Uterus (tissue), 2 donors: ENCODE data around the gene MSN.

Experiments used
- POLR2A ChIP-seq, 2 donors: fragments of 450-650 bp; IDR thresholded peaks; one replicate each; pipeline ENCODE4 v1.6.1; 2016; ENCODE audit warnings: antibody characterized with exemption in 2 of 2, mild to moderate bottlenecking in 1 of 2, moderate library complexity in 1 of 2
- TF ChIP-seq, protein P1 (sequence below), 4 experiments: fragments of 200-600 bp in 2 of 4; fragments of 450-650 bp in 2 of 4; sonication (generic) in 2 of 4; IDR thresholded peaks; one replicate each; pipeline ENCODE4 v1.5.1; 2016 to 2019; ENCODE audit warnings: antibody characterized with exemption in 4 of 4, mild to moderate bottlenecking in 2 of 4, moderate library complexity in 1 of 4

DNA sequence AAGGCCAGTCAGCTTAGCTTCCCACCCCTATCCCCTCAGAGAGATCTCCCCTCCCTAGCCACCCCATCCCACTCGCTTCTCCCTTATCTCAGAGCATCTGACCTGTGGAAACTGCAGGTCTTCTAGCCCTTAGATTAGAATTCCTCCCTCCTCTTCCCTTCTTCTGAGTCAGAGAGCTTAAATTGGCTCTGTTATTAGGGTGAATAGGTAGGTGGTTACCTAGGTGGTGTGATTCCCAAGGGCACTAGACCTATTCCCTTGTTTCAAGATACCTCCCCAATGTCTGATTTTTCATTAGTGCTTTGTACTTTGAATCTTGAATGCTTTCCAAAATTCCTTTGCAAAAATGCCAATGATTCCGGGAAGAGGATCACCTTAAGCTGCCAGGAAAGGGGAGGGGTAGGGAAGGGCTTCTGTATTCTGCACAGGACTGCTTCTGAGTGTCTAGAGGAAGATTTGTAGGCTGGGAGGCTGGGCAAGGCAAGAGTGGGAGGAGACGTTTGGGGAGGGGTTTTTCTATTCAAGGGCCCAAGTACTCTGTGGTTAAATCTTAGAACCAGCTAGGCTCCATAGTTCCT is 24.5 kb upstream of the MSN start:
- TF ChIP-seq, protein P1, sequence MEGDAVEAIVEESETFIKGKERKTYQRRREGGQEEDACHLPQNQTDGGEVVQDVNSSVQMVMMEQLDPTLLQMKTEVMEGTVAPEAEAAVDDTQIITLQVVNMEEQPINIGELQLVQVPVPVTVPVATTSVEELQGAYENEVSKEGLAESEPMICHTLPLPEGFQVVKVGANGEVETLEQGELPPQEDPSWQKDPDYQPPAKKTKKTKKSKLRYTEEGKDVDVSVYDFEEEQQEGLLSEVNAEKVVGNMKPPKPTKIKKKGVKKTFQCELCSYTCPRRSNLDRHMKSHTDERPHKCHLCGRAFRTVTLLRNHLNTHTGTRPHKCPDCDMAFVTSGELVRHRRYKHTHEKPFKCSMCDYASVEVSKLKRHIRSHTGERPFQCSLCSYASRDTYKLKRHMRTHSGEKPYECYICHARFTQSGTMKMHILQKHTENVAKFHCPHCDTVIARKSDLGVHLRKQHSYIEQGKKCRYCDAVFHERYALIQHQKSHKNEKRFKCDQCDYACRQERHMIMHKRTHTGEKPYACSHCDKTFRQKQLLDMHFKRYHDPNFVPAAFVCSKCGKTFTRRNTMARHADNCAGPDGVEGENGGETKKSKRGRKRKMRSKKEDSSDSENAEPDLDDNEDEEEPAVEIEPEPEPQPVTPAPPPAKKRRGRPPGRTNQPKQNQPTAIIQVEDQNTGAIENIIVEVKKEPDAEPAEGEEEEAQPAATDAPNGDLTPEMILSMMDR (IDR thresholded peaks at IDR 0.05): no peak
- TF ChIP-seq POLR2A (IDR thresholded peaks at IDR 0.05): no peak
